Brain microvascular endothelial cell (primary cell): ENCODE measurements around the gene CTAGE9.

ENCODE experiments used
- DNase-seq: peaks from one replicate; pipeline ENCODE4 v3.0.0-alpha.2; 2020
- H3K27ac ChIP-seq: fragments of 250-450 bp; sonication (Bioruptor Pico); 2 replicates; pipeline ENCODE4 v1.5.1; 2020; ENCODE audit warnings: mild to moderate bottlenecking, moderate library complexity
- H3K27me3 ChIP-seq: fragments of 250-450 bp; sonication (Bioruptor Pico); replicated peaks from 2 replicates; pipeline ENCODE4 v1.5.1; 2020; ENCODE audit warnings: mild to moderate bottlenecking
- H3K36me3 ChIP-seq: fragments of 250-450 bp; sonication (Bioruptor Pico); replicated peaks from 2 replicates; pipeline ENCODE4 v1.5.1; 2020; ENCODE audit warnings: mild to moderate bottlenecking
- H3K4me3 ChIP-seq: 2 replicates; pipeline ENCODE4 v1.5.1; 2011; ENCODE audit warnings: low read depth, mild to moderate bottlenecking, control low read depth, low read length, moderate library complexity
- CTCF ChIP-seq: IDR thresholded peaks from 2 replicates; pipeline ENCODE4 v1.5.1; 2011; ENCODE audit warnings: low read depth, mild to moderate bottlenecking, moderate library complexity, low read length, control low read depth, inconsistent platforms; ENCODE audit errors: missing control alignments
- in situ Hi-C: cut with HindIII; loops from 2 replicates; pipeline ENCODE4 v1.10.0; 2017; ENCODE audit warnings: low sequenced_read_pairs, low pct_ligation_motif_present

Gene CTAGE9

GRCh38 chr6:131693384-131693783 lies 17.4 kb downstream of the CTAGE9 start:
- in situ Hi-C loops: no loop called here
- no peak for DNase-seq
- no peaks in the 10 kb centered on the region for H3K27me3 ChIP-seq
- no peak for TF ChIP-seq CTCF
- no peaks in the 10 kb centered on the region for H3K36me3 ChIP-seq
- no peak overlapping the region for H3K4me3 ChIP-seq
- no peak overlapping the region for H3K27ac ChIP-seq

- H3K27ac ChIP-seq: no peak overlapping the region
- no peak for DNase-seq
- no peak overlapping the region for H3K4me3 ChIP-seq
- no peak for TF ChIP-seq CTCF
- H3K36me3 ChIP-seq: no peaks in the 10 kb centered on the region
- no peaks in the 10 kb centered on the region for H3K27me3 ChIP-seq
- in situ Hi-C loops: no loop called here
Measured at GRCh38 chr6:131692589-131692988, 18.2 kb downstream of the CTAGE9 start.

DNA sequence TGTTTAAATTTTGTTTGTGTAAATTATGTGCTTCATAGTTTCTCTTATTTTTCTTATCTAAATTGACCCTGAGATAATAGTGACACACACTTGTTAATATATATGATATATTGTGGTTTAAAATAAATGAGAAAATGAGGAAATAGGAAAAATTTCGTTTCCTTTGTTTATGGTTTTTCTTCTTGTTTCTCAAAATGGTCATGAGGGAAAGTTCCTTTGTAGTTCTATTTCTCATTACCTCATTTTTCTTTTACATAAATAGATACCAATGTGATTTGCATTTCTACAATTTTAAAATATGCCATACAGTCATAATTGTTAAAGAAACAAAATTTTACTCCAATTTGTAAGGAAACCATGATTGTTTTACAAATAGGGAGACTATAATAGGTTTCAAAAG lies 18.8 kb downstream of the CTAGE9 start:
- DNase-seq: no peak
- Histone ChIP-seq H3K36me3 (no peaks in the 10 kb centered on the region), H3K4me3 (no peak overlapping the region), H3K27me3 (no peaks in the 10 kb centered on the region), H3K27ac (no peak overlapping the region)
- no peak for TF ChIP-seq CTCF
- in situ Hi-C loops: no loop called here

DNA sequence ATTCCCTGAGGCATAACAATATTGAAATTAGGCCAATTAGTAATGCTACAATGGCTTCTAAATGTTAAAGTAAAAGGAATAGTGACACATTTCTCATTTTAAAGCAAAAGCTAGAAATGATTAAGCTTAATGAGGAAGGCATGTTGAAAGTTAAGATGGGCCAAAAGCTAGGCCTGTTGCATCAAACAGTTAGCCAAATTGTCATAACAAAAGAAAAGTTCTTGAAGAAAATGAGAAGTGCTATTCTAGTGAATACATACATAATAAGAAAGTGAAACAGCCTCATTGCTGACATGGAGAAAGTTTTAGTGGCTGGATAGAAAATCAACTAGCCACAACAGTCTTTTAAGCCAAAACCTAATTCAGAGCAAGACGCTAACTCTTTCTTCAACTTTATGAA lies 22.5 kb downstream of the CTAGE9 start:
- TF ChIP-seq CTCF: no peak
- H3K27ac ChIP-seq: no peak overlapping the region
- in situ Hi-C loops: loop anchor here (10.0 kb wide), 1 partner anchor 207 kb away; no protein-coding TSS in a partner anchor
- H3K4me3 ChIP-seq: no peak overlapping the region
- no peaks in the 10 kb centered on the region for H3K27me3 ChIP-seq
- no peak for DNase-seq
- H3K36me3 ChIP-seq: no peaks in the 10 kb centered on the region

GRCh38 chr6:131687022-131687421 lies 23.8 kb downstream of the CTAGE9 start:
- no peak overlapping the region for H3K27ac ChIP-seq
- TF ChIP-seq CTCF: no peak
- no peaks in the 10 kb centered on the region for H3K27me3 ChIP-seq
- H3K4me3 ChIP-seq: no peak overlapping the region
- H3K36me3 ChIP-seq: no peaks in the 10 kb centered on the region
- in situ Hi-C loops: loop anchor here (10.0 kb wide), 1 partner anchor 208 kb away; no protein-coding TSS in a partner anchor
- no peak for DNase-seq

DNA sequence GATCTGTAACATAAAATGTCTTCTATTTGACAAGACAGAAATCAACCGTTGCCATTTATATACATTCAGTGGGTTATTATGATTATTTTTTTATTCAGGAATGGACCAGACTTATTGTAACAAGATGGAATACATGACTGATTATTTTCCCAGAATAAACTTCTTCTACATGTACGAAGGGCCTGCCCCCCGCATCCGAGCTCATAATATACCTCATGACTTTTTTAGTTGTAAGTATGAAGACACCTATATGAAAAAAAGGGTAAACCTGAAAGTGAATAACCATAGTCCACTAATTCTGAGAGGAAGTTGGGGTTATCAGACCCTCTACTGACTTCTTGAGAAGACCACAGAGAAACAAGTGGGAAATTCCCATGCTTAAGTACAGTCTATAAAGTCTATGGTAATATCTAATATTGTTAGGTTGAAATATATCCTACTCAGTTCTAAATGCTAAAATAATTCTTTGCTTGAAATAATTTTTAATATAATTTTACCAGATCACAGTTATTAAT lies 25.5 kb downstream of the CTAGE9 start:
- in situ Hi-C loops: loop anchor here (10.0 kb wide), 1 partner anchor 209 kb away; no protein-coding TSS in a partner anchor
- no peak for DNase-seq
- H3K27ac ChIP-seq: no peak overlapping the region

More for the DNA sequence above, 25.5 kb downstream of the CTAGE9 start:
- TF ChIP-seq CTCF: no peak
- Histone ChIP-seq H3K4me3 (no peak overlapping the region), H3K36me3 (no peaks in the 10 kb centered on the region), H3K27me3 (no peaks in the 10 kb centered on the region)
